ENCODE measurements around the gene APEX1.

Gene APEX1

DNA sequence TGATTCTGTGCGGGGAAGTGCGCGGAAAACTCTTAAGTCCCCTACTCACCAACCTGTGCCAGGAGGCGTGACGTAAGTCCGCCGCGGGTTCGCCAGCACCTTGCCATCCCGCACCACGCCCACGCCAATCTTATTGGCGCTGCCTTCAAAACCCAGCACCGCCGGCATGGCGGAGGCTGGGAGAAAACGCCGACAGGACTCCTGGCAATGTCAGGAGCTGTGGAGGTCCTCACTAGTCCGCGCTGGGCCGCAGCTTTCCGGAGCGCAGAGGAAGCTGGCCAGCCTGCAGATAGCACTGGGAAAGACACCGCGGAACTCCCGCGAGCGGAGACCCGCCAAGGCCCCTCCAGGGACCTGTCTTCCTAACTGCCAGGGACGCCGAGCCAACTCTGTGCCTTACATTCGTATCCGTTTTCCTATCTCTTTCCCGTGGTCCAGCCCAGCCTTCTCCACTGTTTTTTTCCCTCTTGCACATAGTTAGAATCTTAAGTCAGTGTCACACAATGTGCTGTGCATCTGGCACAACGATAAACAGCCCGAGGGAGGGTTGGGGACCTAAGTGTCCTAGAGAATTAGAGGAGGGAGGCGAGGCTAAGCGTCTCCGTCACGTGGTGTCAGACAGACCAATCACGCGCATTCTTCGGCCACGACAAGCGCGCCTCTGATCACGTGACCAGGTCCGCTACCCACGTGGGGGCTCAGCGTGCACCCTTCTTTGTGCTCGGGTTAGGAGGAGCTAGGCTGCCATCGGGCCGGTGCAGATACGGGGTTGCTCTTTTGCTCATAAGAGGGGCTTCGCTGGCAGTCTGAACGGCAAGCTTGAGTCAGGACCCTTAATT, at the start of gene APEX1, which contains the start of gene OSGEP:
Gene APEX1 (plus strand): TSS at position 711 of the 839 bp plus-strand sequence. CDS start 420 bp downstream, outside the sequence.
Gene OSGEP (minus strand): TSS at position 297 of the 839 bp plus-strand sequence. CDS start 129 bp downstream, at position 168.
- DNase-seq: peak; percentile 96 to 98

- no peak for DNase-seq
Measured at GRCh38 chr14:20409226-20409625, 45.8 kb upstream of the APEX1 start.

DNA sequence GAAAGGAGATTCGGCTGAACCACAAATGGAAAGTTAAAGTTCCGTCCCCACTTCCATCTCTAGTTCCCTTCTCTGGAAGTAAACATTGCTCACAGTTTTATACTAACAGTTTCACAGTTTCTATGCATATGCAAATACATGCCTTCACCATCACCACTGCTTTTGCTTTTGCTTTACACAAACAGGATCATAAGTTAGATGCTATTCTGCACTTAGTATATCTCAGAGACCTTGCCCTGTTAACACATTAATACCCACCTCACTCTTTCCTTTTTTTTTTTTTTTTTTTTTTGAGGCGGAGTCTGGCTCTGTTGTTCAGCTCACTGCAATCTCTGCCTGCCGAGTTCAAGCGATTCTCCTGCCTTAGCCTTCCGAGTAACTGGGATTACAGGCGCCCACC, 42.6 kb upstream of the APEX1 start:
- peak in 1 of 2 donors; percentile 33 for DNase-seq

DNA sequence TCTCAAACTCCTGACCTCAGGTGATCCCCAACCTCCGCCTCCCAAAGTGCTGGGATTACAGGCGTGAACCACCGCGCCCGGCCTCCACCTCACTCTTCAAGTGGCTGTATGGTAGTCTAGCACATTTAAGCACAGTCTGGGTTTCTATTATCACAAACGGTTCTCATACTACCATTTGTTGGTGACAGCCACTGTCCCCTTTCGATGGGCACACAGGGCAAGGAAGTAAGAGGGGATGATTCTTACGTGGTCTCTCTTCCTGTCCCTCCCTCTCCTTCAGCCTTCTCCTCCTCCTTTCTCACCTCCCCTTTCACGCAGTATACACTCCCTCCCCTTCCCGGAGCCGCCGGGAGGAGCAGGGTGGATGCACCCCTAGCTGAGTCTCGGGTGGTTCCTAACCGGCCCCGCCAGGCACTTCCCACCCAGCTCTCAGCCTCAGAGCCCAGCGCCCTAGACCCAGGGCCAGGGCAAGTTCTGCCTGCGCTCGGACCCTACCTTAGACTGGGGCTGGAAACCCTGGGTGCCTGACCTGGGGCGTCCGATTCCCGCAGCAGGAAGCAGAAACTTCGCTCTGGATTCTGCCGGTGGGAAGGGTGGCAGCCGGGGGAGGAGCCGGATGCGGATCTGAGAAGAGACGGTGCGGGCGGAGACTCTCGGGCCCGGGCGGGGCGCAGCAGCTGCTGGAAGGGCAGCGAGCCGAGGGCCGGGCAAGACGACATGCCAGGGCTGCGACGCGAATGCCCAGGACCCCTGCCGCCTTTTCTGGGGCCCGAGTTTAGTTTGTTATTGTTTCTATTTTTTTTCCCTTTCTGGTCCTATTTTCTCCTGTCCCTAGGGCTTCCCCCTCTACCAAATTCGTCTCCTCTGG, 41.9 kb upstream of the APEX1 start, which contains the start of gene TEP1:
Gene TEP1 (minus strand): TSS at position 626 of the 868 bp plus-strand sequence. CDS start 5,062 bp downstream, outside the sequence.
- peak; percentile 45 to 53 for DNase-seq

DNA sequence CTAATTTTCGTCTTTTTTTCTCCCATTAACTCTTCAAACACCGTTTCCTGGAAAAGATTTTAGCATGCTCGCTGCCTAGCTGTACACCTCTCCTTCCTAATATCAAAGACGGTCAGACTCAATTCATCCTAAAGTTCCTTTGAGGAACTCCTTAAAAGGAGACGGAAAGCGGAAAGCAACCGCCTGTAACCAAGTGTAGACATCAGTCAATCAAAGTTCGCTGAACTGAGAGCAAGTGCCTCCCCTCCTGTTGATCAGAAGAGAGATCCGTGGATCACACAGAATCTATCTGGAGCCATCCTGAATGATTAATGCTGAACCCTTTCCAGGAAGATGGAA, 41.3 kb upstream of the APEX1 start:
- DNase-seq: no peak

DNA sequence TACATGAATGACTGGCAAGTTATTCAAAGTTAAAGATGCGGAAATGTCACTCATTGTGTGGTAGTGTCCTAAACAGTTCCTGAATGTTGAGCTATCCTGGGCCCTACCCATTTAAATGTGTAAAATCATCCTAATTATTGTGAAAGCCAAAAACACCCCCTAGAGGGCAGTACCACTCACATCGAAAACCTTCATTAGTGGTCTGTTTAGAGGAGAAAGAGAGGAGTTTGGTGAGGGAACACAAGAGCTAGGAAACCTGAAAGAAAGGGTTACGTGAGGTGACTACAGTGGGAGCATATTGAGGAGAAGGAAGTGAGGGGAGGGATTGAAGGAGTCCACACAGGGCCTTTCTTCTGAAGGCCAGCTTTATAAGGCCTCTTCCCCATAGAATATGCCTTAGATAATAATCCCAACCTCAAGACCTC, 39.2 kb upstream of the APEX1 start:
- DNase-seq: peak in 1 of 2 donors; percentile 83

DNA sequence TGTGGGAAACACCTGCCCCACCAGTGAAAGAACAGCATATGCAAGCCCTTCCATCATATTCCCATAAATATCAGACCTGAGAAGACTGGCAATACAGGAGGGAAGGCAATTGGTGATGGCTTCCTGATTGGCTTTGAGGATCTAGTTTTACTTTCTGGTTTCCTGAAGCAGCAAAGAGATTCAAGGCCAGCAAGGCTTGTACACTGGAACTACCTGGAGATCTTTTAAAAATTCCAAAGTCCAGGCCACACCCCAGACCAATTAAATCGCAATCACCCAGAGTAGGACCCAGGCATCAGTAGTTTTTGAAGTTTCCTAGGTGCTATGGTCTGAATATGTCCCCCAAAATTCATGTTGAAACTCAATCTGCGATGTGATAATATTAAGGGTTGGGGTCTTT, 38.8 kb upstream of the APEX1 start:
- DNase-seq: no peak

DNA sequence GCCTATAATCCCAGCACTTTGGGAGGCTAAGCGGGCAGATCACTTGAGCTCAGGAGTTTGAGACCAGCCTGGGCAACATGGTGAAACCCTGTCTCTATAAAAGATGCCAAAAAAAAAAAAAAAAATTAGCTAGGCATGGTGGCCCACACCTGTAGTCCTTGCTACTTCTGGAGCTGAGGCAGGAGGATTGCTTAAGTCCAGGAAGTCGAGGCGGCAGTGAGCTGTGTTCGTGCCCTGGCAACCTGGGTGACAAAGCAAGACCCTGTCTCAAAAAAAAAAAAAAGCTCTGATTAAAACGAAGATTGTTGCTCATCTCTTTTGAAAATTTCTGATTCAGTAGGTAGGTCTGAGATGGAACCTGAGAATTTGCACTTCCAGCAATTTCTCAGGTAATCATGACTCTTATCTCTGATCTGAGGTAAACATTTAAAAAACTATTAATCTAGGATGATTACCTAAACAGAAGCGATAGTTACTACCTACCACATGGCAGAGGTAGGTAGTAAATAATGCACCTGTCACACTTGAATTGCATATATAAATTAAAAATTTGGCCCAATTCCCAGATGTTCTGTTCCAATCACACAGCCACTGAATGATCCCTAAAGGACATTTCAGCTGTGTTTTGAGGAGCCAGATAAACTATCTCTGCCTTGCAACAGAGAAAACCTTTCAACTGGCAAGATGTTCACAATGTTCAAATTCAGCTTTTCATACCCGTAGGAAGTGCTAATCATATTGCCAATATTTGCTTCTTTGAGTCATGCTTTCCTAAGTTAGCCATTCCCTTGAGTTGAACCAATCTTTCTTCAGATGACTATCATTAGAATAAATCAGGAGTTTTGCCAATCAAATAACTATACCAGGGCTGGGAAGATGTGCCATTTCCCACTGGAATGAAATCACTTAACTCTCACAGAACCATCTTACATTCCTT, 37.5 kb upstream of the APEX1 start:
- DNase-seq: no peak

DNA sequence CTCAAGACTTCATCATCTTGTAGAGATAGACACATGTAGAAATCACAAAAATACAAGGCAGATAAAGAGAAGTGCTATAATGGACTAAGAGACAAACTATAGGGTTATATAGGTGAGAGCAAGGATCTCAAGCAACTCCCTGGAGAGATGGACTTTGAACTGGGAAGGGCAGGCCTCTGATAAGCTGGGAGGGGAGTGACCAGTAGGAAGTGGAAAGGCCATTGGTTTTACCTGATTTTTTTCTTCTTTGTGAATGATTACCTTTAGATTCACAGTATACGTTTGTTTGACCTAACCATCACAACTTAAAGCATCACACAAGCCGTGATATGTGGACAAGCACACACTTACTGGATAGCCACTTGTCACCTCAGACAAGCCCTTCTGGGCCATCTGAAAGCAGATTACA, 36.5 kb upstream of the APEX1 start:
- DNase-seq: no peak

GRCh38 chr14:20419419-20419818, 35.6 kb upstream of the APEX1 start:
- DNase-seq: no peak

DNA sequence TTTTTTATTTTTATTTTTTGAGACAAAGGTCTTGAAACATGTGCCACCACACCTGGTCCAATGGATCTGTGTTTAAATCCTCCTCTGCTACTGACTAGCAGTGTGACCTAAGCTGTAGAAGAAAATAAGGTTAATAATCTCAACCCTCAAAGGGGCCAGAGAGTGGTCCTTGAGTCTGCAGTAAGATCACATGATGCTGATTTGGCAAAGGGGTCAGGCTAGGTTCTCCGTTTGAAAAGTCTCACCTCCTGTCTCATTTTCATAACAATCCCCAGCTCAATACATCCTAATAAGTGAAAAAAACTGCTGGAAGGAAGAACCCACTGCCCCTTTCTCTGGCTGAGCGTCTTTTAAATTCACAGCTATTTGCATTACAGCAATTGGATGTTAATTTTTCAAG, 33.8 kb upstream of the APEX1 start:
- no peak for DNase-seq

GRCh38 chr14:20422886-20423285, 32.1 kb upstream of the APEX1 start:
- no peak for DNase-seq

- no peak for DNase-seq
Measured at GRCh38 chr14:20424851-20425250, 30.2 kb upstream of the APEX1 start.

DNA sequence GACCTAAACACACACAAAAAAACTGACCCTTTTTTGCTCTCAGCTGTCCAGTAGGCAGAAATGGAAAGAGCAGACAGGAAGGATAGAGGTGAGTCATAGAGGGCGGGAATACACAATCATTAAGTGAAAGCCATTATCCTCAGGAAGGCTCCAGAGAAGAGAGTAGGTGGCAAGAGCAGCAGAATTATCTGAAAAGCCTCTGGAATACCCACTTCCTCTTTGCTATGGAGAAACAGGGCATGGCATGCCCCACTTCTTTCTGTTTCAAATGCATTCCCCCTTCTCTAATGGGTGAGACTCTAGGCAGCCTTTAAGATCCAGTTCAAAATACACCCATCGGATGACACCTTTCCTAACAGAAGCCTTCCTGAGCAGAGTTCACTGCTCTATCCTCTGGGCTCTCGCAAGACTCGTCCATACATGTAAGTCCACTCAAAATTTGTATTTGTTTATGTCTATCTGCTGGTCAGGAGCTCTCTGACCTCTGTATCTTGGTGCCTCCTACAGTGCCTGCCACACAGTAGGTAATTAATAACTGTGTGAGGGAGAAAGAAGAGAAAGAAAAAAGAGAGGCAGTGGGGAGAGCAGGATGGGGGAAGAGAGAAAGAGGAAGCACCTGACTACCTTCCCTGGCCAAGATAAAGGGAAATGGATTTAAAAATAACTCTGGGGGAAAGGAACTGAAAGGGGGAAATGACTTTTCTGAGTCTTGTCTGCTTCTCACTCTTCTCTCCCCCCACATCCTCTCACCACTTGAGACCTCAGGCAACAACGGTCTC, 27.6 kb upstream of the APEX1 start:
- DNase-seq: peak in 1 of 2 donors; percentile 85

DNA sequence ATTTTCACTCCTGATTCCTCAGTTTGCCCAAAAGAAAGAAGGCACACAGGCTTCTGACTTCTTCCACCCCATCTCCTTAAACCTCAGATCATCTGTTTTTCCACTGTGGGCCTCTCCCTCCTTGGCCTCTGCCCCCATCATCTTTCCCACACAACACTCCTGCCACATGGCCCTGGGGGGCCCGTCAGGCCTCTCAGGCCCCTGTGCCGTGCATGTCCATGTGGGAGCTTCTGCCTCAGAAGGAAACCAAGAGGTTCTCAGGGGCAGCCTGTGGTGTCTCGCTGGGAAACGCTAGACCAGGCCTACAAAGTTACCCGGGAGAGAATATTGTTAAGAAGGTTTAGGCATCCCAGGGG, 27.0 kb upstream of the APEX1 start:
- DNase-seq: no peak

DNA sequence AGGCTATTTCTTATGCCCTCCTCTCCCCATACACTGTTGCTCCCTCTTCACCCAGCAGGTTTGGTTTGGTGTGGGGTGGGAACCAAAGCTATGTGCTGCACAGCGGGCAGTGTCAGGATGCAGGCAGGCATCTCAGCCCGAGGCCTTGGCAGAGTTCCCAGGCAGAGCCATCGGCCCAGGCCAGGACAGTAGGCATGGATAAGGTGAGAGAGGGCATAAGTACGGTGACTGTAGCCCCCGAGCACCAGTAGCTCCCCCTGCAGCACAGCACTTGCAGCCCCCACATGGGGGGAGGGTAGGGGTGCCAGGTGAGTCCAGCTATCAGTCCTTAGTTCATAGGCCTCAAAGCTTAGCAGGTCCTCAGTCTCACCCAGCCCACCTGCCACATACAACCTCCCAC, 26.2 kb upstream of the APEX1 start:
- DNase-seq: no peak

- DNase-seq: no peak
Measured at GRCh38 chr14:20429801-20430669, 25.0 kb upstream of the APEX1 start.

DNA sequence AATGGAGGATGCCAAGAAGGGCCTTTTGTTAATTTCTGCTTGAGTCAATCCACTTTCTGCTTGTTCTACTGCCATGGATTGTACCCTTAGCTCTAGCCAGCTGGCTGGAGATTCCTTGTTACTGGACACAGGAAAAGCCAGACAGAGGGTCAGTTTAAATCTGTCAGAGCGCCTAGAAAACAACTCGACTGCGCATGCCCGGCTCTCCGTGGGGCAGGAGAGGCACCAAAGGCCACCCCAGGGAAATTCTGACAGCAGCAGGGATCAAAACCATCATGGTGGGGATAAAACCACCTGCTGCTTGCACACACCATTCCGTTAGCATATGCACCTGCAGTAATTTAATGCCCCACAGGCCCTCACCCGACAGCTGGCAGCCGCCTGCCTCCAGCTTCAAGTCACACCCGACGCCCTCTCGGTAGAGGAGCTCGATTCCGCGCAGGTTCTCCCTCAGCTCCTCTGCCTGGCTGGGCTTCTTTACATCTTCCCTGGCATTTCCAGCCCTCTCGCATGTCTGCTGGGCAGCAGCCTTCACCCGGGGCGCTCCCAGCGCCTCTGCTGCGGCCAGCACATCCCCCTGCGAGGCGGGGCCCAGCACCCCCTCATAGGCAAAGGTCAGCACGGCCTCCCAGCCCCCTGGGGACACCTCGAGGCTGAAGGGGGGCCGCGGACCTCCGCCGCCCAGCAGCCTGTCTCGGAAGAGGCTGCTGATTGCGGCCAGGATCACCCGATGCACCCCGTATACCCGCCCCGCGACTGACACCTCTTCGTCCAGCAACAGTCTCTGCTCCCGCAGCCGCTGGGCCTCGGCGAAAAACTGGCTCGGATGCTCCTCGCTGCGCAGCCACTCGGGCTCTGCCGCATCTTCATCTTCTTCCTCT, 20.1 kb upstream of the APEX1 start:
- DNase-seq: no peak

DNA sequence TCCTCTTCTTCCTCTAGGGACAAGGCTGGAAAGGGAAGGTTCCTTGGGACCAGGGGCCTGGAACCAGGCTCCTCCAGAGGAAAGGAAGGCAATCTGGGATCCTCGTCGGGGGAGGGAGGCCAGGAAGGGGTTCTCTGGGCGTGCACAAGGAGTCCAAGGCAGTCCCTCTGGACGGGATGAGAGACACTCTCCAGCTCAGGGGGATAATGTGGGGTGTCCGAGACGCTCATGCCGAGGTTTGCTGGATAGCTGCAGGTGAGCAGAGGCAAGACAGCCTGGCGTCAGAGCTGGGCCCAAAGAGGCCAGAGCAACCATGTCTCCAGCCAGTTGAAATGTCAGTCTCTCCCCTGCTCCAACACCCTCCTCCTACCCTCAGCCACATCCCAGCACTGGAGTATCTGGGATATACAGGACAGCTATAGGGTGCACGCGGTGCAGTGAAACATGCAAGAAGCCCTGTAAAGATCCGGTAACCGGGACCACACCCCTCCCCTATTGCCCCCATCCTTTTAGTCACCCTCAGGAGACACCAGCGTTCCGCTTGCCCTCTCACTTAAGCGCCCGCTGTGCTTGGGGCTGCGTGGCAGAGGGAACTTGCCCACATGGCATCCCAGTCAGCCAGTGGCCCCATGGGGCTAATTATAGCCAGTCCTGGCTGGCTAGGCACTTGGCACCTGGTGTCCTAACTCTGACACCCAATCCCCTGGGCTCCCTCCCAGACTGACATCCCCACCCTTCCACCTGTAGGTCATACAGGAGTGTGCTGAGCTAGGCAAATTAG, 19.3 kb upstream of the APEX1 start, which contains the start of gene KLHL33:
Gene KLHL33 (minus strand): TSS at position 585 of the 781 bp plus-strand sequence. CDS start 355 bp downstream, at position 230.
- no peak for DNase-seq

Data from bone marrow (tissue), 2 donors.